HepG2 (cell line): ENCODE measurements around the gene SLU7. TPM values are rescaled to one million over a fixed set of nuclear protein-coding genes. Genes with fewer than 3 reads are reported as not detected.

Experiments used
- CBX1 ChIP-seq: IDR thresholded peaks from one replicate; pipeline ENCODE4 v1.6.1; 2016; ENCODE audit warnings: antibody characterized with exemption, low read depth
- CREM ChIP-seq, 2 experiments: sonication (generic) in 1 of 2; formaldehyde crosslinking in 1 of 2; IDR thresholded peaks; 2 replicates each; pipeline versions ENCODE4 v1.4.0 to v1.6.1; 2016 to 2020; ENCODE audit warnings: antibody characterized with exemption in 1 of 2, mild to moderate bottlenecking in 1 of 2, missing genetic modification reagents in 1 of 2
- GMEB2 ChIP-seq: IDR thresholded peaks from 2 replicates; pipeline ENCODE4 v1.6.1; 2016; ENCODE audit warnings: missing biosample characterization, missing genetic modification reagents, low read depth
- MAFG ChIP-seq: sonication (generic); formaldehyde crosslinking; IDR thresholded peaks from 2 replicates; pipeline ENCODE4 v1.5.1; 2020; ENCODE audit warnings: mild to moderate bottlenecking, missing genetic modification reagents
- RERE ChIP-seq: IDR thresholded peaks from 2 replicates; pipeline ENCODE4 v1.6.1; 2016; ENCODE audit warnings: low read depth, missing genetic modification reagents, missing compliant biosample characterization
- SMYD3 ChIP-seq: sonication (generic); formaldehyde crosslinking; IDR thresholded peaks from 2 replicates; pipeline ENCODE4 v1.8.1; 2023; ENCODE audit warnings: mild to moderate bottlenecking, missing genetic modification reagents
- YEATS2 ChIP-seq: sonication (generic); formaldehyde crosslinking; IDR thresholded peaks from 2 replicates; pipeline ENCODE4 v1.4.0; 2020; ENCODE audit warnings: missing genetic modification reagents, borderline replicate concordance
- ZNF18 ChIP-seq: sonication (generic); formaldehyde crosslinking; IDR thresholded peaks from 2 replicates; pipeline ENCODE4 v1.8.0; 2022; ENCODE audit warnings: mild to moderate bottlenecking, missing genetic modification reagents; ENCODE audit not compliant: insufficient replicate concordance
- ZNF33B ChIP-seq: sonication (generic); formaldehyde crosslinking; IDR thresholded peaks from 2 replicates; pipeline ENCODE4 v1.5.1; 2020; ENCODE audit warnings: mild to moderate bottlenecking, missing genetic modification reagents
- ZNF501 ChIP-seq: sonication (generic); formaldehyde crosslinking; IDR thresholded peaks from 2 replicates; pipeline ENCODE4 v1.5.1; 2020; ENCODE audit warnings: mild to moderate bottlenecking, moderate library complexity, missing genetic modification reagents
- ZNF574 ChIP-seq: sonication (generic); formaldehyde crosslinking; IDR thresholded peaks from 2 replicates; pipeline ENCODE4 v1.4.0; 2020; ENCODE audit warnings: missing genetic modification reagents
- ZNF609 ChIP-seq: sonication (generic); formaldehyde crosslinking; IDR thresholded peaks from 2 replicates; pipeline ENCODE4 v1.4.0; 2020; ENCODE audit warnings: mild to moderate bottlenecking, missing genetic modification reagents, borderline replicate concordance
- ZNF670 ChIP-seq: sonication (generic); formaldehyde crosslinking; IDR thresholded peaks from 2 replicates; pipeline ENCODE4 v1.8.0; 2022; ENCODE audit warnings: mild to moderate bottlenecking, missing genetic modification reagents, borderline replicate concordance
- polyA plus RNA-seq, 8 experiments: library from polyadenylated mRNA; depleted of rRNA in 3 of 8; stranded (reverse) in 7 of 8; unstranded in 1 of 8; fragments of >200 nt; fragmentation: Illumina TruSeq in 4 of 8; extraction: Trizol in 4 of 8; gene quantifications; 2 replicates each; pipeline versions ENCODE4 v1.2.1 to v1.2.3, GENCODE V29; 2011 to 2016; ENCODE audit warnings: low read depth in 4 of 8, missing spikeins in 1 of 8, mixed read lengths in 1 of 8; ENCODE audit not compliant: insufficient read depth in 1 of 8
- total RNA-seq, 5 experiments: library from RNA; depleted of rRNA; stranded (reverse); fragments of >200 nt; fragmentation: Illumina TruSeq; extraction: Trizol; gene quantifications; 2 replicates each; pipeline ENCODE4 v1.2.3, GENCODE V29; 2016; ENCODE audit warnings: low read depth in 1 of 5

Gene SLU7
- total and polyA plus RNA-seq, 2 of the 13 experiments (the other 11 are each of a cell fraction or from before 2014, with no cell fraction given): 24.0 to 39.2 TPM

GRCh38 chr5:160439205-160439600 is 20.3 kb upstream of the SLU7 start (continued):
- peak; percentile 29; the same call in 1 of the 2 replicates for TF ChIP-seq ZNF574
- no peak for TF ChIP-seq ZNF670 (CRISPR knock-in tag)
- no peak for TF ChIP-seq ZNF18 (CRISPR knock-in tag)
- TF ChIP-seq YEATS2: no peak
- no peak for TF ChIP-seq GMEB2 (CRISPR knock-in tag)
- TF ChIP-seq RERE (CRISPR knock-in tag): no peak
- no peak for TF ChIP-seq SMYD3 (CRISPR knock-in tag)
- no peak for TF ChIP-seq MAFG (CRISPR knock-in tag)
- TF ChIP-seq CBX1: no peak
- no peak for TF ChIP-seq ZNF33B
- TF ChIP-seq CREM (IDR thresholded peaks at IDR 0.05): no peak
- no peak for TF ChIP-seq CREM (CRISPR knock-in tag; IDR thresholded peaks at IDR 0.05)
- TF ChIP-seq ZNF501 (CRISPR knock-in tag): no peak; the same call in none of the 2 replicates
- TF ChIP-seq ZNF609 (CRISPR knock-in tag): no peak
